ENCODE results near the gene ARL6IP6.

ARL6IP6 gene

GRCh38 chr2:152811916-152812315, 93.5 kb downstream of the ARL6IP6 start:
- DNase-seq, result no peak
